Spleen (tissue), 11 donors: ENCODE data around the gene HMGXB3. TPM values are rescaled to one million over a fixed set of nuclear protein-coding genes. Genes with fewer than 3 reads are reported as not detected.

Experiments
- DNase-seq: peaks from one replicate; pipeline ENCODE4 v3.0.0-alpha.2; 2020
- H3K27ac ChIP-seq, 8 donors: fragments of 200-600 bp; sonication (generic) in 7 of 8; 1 replicate in 4 of 8; 2 replicates in 4 of 8; pipeline versions ENCODE4 v1.5.0 to v1.8.0; 2016 to 2021; ENCODE audit warnings: inconsistent platforms in 4 of 8, mild to moderate bottlenecking in 4 of 8, moderate library complexity in 1 of 8
- H3K27me3 ChIP-seq, 7 donors: fragments of 200-600 bp; sonication (generic) in 6 of 7; replicated peaks in 1 of 7; 1 replicate in 4 of 7; 2 replicates in 3 of 7; pipeline versions ENCODE4 v1.5.0 to v1.8.0; 2016 to 2021; ENCODE audit warnings: inconsistent platforms in 3 of 7, mild to moderate bottlenecking in 1 of 7
- H3K36me3 ChIP-seq, 6 donors: fragments of 200-600 bp; sonication (generic) in 5 of 6; 1 replicate in 4 of 6; 2 replicates in 2 of 6; pipeline versions ENCODE4 v1.5.0 to v1.8.0; 2016 to 2021; ENCODE audit warnings: inconsistent platforms in 2 of 6
- H3K4me1 ChIP-seq, 6 donors: fragments of 200-600 bp; sonication (generic) in 5 of 6; 1 replicate in 3 of 6; 2 replicates in 3 of 6; pipeline versions ENCODE4 v1.5.0 to v1.8.0; 2016 to 2021; ENCODE audit warnings: inconsistent platforms in 3 of 6
- H3K4me3 ChIP-seq, 8 donors: fragments of 200-600 bp; sonication (generic) in 7 of 8; 1 replicate in 4 of 8; 2 replicates in 4 of 8; pipeline versions ENCODE4 v1.5.0 to v1.8.0; 2016 to 2021; ENCODE audit warnings: inconsistent platforms in 4 of 8, mild to moderate bottlenecking in 4 of 8, moderate library complexity in 2 of 8
- H3K9me3 ChIP-seq, 8 donors: fragments of 200-600 bp; sonication (generic) in 7 of 8; 1 replicate in 4 of 8; 2 replicates in 4 of 8; pipeline versions ENCODE4 v1.5.0 to v1.8.0; 2016 to 2021; ENCODE audit warnings: inconsistent platforms in 4 of 8
- CTCF ChIP-seq, 11 experiments: fragments of 200-600 bp in 7 of 11; fragments of 450-650 bp in 4 of 11; sonication (generic) in 4 of 11; IDR thresholded peaks in 8 of 11; conservative IDR thresholded peaks in 3 of 11; 1 replicate in 7 of 11; 2 replicates in 4 of 11; pipeline versions ENCODE4 v1.4.0 to v1.8.0; 2016 to 2021; ENCODE audit warnings: antibody characterized with exemption in 11 of 11, inconsistent platforms in 4 of 11, mild to moderate bottlenecking in 1 of 11
- POLR2A ChIP-seq, 3 donors: fragments of 450-650 bp; IDR thresholded peaks; one replicate each; pipeline ENCODE4 v1.5.1; 2017; ENCODE audit warnings: antibody characterized with exemption in 3 of 3, mild to moderate bottlenecking in 1 of 3
- POLR2AphosphoS5 ChIP-seq, 3 donors: sonication (generic); formaldehyde crosslinking; IDR thresholded peaks; one replicate each; pipeline ENCODE4 v1.5.1; 2017; ENCODE audit warnings: antibody characterized with exemption in 3 of 3
- WGBS, 5 donors: extraction: QIAGEN DNeasy Blood & Tissue Kit in 3 of 5; methylation state at CpG; one replicate each; pipeline versions ENCODE4 v1.1.5 to v1.1.7; 2013 to 2018; 5-methylcytosine and 5-hydroxymethylcytosine counted together
- intact Hi-C: fragments of 100-400 bp; cut with DNase I; formaldehyde crosslinking; loops from one replicate; pipeline ENCODE4 v1.15.0; 2023; ENCODE audit warnings: low total_unique reads
- polyA plus RNA-seq, 3 donors: library from polyadenylated mRNA; stranded (reverse); fragments of 200-250 nt; gene quantifications; one replicate each; pipeline ENCODE4 v1.2.1, GENCODE V29; 2013
- total RNA-seq, 7 donors: library from RNA; depleted of rRNA in 3 of 7; stranded (reverse); fragments of >200 nt in 3 of 7; fragmentation: NEBNext Ultra II Directional in 4 of 7; extraction: Animal tissue kit (Norgen Biotek cat#: 25700) in 4 of 7; gene quantifications; one replicate each; pipeline versions ENCODE4 v1.1.0 to v1.2.1, GENCODE V29; 2016 to 2021
- donor health status: healthy with polysubstance abuse.
- donor health status: DM: no; HTN: no; CAD: no; lungs with moderate emphysema.
- donor health status: DM: no; HTN: no; CAD: no.
- donor health status: Bipolar disorder and iron deficiency.
- donor health status: healthy.
- donor health status: DM: no; HTN: no; CAD: no.
- donor health status: DM: yes; HTN: yes; CAD: no.

HMGXB3 gene
- total and polyA plus RNA-seq, 10 donors: 14.3 to 51.7 (median 34.6) TPM

- Histone ChIP-seq H3K9me3 (no peaks in the 10 kb centered on the region), H3K36me3 (peaks cover 0 to 70% (median 30%) of the 10 kb centered on the region in 6 donors), H3K4me3 (no peak overlapping the region), H3K4me1 (no peaks in the 10 kb centered on the region), H3K27me3 (no peaks in the 10 kb centered on the region), H3K27ac (no peak overlapping the region)
- intact Hi-C loops: no loop called here
- TF ChIP-seq CTCF (IDR thresholded peaks at IDR 0.05 in 8 of 11, conservative IDR thresholded peaks at IDR 0.05 in 3 of 11) (no peak), POLR2AphosphoS5 (IDR thresholded peaks at IDR 0.05) (no peak), POLR2A (IDR thresholded peaks at IDR 0.05) (no peak)
- DNase-seq: no peak
These were observed 18.0 kb upstream of the HMGXB3 start for GRCh38 chr5:149982505-149982904.

GRCh38 chr5:149988126-149988525 lies 12.4 kb upstream of the HMGXB3 start:
- Histone ChIP-seq H3K27ac (no peak overlapping the region), H3K4me3 (no peak overlapping the region), H3K36me3 (peaks cover 0 to 15% (median 0%) of the 10 kb centered on the region in 6 donors), H3K9me3 (no peaks in the 10 kb centered on the region), H3K4me1 (peaks cover 0 to 6% (median 0%) of the 10 kb centered on the region in 6 donors), H3K27me3 (no peaks in the 10 kb centered on the region)
- DNase-seq: no peak
- 80 to 92% (median 87%) methylated on average over 5 of the region's 5 CpGs for WGBS, 5 donors
- TF ChIP-seq POLR2A (IDR thresholded peaks at IDR 0.05) (no peak), CTCF (IDR thresholded peaks at IDR 0.05 in 8 of 11, conservative IDR thresholded peaks at IDR 0.05 in 3 of 11) (no peak), POLR2AphosphoS5 (IDR thresholded peaks at IDR 0.05) (no peak)
- intact Hi-C loops: loop anchor here (2.0 kb wide), 1 partner anchor 153 kb away; no protein-coding TSS in a partner anchor

- intact Hi-C loops: loop anchor here (5.0 kb wide), 1 partner anchor 353 kb away; no protein-coding TSS in a partner anchor
- no peak overlapping the region for H3K27ac ChIP-seq
- TF ChIP-seq POLR2A (IDR thresholded peaks at IDR 0.05) (no peak), CTCF (IDR thresholded peaks at IDR 0.05 in 8 of 11, conservative IDR thresholded peaks at IDR 0.05 in 3 of 11) (peak; percentile 60 to 91 (median 85)), POLR2AphosphoS5 (IDR thresholded peaks at IDR 0.05) (no peak)
- peaks cover 0 to 6% (median 0%) of the 10 kb centered on the region in 6 donors for H3K4me1 ChIP-seq
- H3K27me3 ChIP-seq: no peaks in the 10 kb centered on the region
- no peak overlapping the region for H3K4me3 ChIP-seq
- H3K9me3 ChIP-seq: no peaks in the 10 kb centered on the region
- WGBS, 5 donors: 68 to 72% (median 71%) methylated on average over 4 of the region's 4 CpGs
- peak; percentile 77 for DNase-seq
- peaks cover 0 to 17% (median 10%) of the 10 kb centered on the region in 6 donors for H3K36me3 ChIP-seq
These were observed 9.8 kb upstream of the HMGXB3 start for GRCh38 chr5:149990518-149991376.

GRCh38 chr5:149993471-149993870 lies 7.1 kb upstream of the HMGXB3 start:
- H3K36me3 ChIP-seq: peaks cover 0 to 25% (median 11%) of the 10 kb centered on the region in 6 donors
- peaks cover 0 to 6% (median 0%) of the 10 kb centered on the region in 6 donors for H3K4me1 ChIP-seq
- H3K4me3 ChIP-seq: no peak overlapping the region
- intact Hi-C loops: loop anchor here (5.0 kb wide), 1 partner anchor 356 kb away; no protein-coding TSS in a partner anchor
- no peaks in the 10 kb centered on the region for H3K27me3 ChIP-seq
- H3K9me3 ChIP-seq: no peaks in the 10 kb centered on the region
- no peak for TF ChIP-seq CTCF (IDR thresholded peaks at IDR 0.05 in 8 of 11, conservative IDR thresholded peaks at IDR 0.05 in 3 of 11)
- TF ChIP-seq POLR2AphosphoS5 (IDR thresholded peaks at IDR 0.05): no peak
- TF ChIP-seq POLR2A (IDR thresholded peaks at IDR 0.05): no peak
- 91 to 96% (median 93%) methylated on average over 3 of the region's 3 CpGs for WGBS, 5 donors
- no peak overlapping the region for H3K27ac ChIP-seq
- DNase-seq: no peak
